Dendritic cell treated with granulocyte-macrophage colony-stimulating factor and Interleukin-4, amounts not matched to agents 40 ng/mL and 50 ng/mL, for 4 days (primary cell): ENCODE results near the gene PEAR1.

Experiments
- H3K27ac Mint-ChIP-seq: one replicate; pipeline ENCODE4 v1.8.0; 2022; ENCODE audit warnings: mild to moderate bottlenecking, mixed read lengths
- H3K27me3 Mint-ChIP-seq: one replicate; pipeline ENCODE4 v1.8.0; 2022; ENCODE audit warnings: mild to moderate bottlenecking, mixed read lengths
- H3K36me3 Mint-ChIP-seq: one replicate; pipeline ENCODE4 v1.8.0; 2022; ENCODE audit warnings: low read depth, mixed read lengths
- H3K4me1 Mint-ChIP-seq: one replicate; pipeline ENCODE4 v1.8.0; 2022; ENCODE audit warnings: low read depth, mixed read lengths
- H3K4me3 Mint-ChIP-seq: one replicate; pipeline ENCODE4 v1.8.0; 2022; ENCODE audit warnings: mild to moderate bottlenecking, moderate library complexity, mixed read lengths
- H3K9me3 Mint-ChIP-seq: one replicate; pipeline ENCODE4 v1.8.0; 2022; ENCODE audit warnings: mixed read lengths
- intact Hi-C: fragments of 100-400 bp; cut with micrococcal nuclease; formaldehyde crosslinking; loops from one replicate; pipeline ENCODE4 v1.15.0; 2022

The PEAR1 gene

GRCh38 chr1:156853761-156854160 is 39.8 kb upstream of the PEAR1 start:
- H3K27ac Mint-ChIP-seq: no peak overlapping the region
- H3K36me3 Mint-ChIP-seq: no peaks in the 10 kb centered on the region
- peaks cover 11% of the 10 kb centered on the region for H3K4me1 Mint-ChIP-seq
- no peaks in the 10 kb centered on the region for H3K9me3 Mint-ChIP-seq
- no peak overlapping the region for H3K4me3 Mint-ChIP-seq
- intact Hi-C loops: no loop called here
- peaks cover 67% of the 10 kb centered on the region for H3K27me3 Mint-ChIP-seq

- Mint-ChIP-seq H3K4me3 (no peak overlapping the region), H3K4me1 (peaks cover 17% of the 10 kb centered on the region), H3K27me3 (peaks cover 65% of the 10 kb centered on the region), H3K9me3 (no peaks in the 10 kb centered on the region), H3K36me3 (no peaks in the 10 kb centered on the region), H3K27ac (no peak overlapping the region)
- intact Hi-C loops: no loop called here
Observed at GRCh38 chr1:156854634-156855033, 38.9 kb upstream of the PEAR1 start.

- intact Hi-C loops: no loop called here
- Mint-ChIP-seq H3K4me1 (peaks cover 28% of the 10 kb centered on the region), H3K27me3 (peaks cover 71% of the 10 kb centered on the region), H3K27ac (no peak overlapping the region), H3K4me3 (no peak overlapping the region), H3K9me3 (no peaks in the 10 kb centered on the region), H3K36me3 (no peaks in the 10 kb centered on the region)
Observed at GRCh38 chr1:156856282-156856785, 37.2 kb upstream of the PEAR1 start.

- peaks cover 78% of the 10 kb centered on the region for H3K27me3 Mint-ChIP-seq
- intact Hi-C loops: no loop called here
- no peaks in the 10 kb centered on the region for H3K36me3 Mint-ChIP-seq
- no peak overlapping the region for H3K27ac Mint-ChIP-seq
- H3K4me1 Mint-ChIP-seq: peaks cover 28% of the 10 kb centered on the region
- no peaks in the 10 kb centered on the region for H3K9me3 Mint-ChIP-seq
- H3K4me3 Mint-ChIP-seq: no peak overlapping the region
Observed at GRCh38 chr1:156857532-156857931, 36.0 kb upstream of the PEAR1 start.

GRCh38 chr1:156858555-156858956 is 35.0 kb upstream of the PEAR1 start:
- peaks cover 28% of the 10 kb centered on the region for H3K4me1 Mint-ChIP-seq
- intact Hi-C loops: loop anchor here (2.0 kb wide), 1 partner anchor 54 kb away; no protein-coding TSS in a partner anchor
- peaks cover 82% of the 10 kb centered on the region for H3K27me3 Mint-ChIP-seq
- H3K27ac Mint-ChIP-seq: no peak overlapping the region
- no peaks in the 10 kb centered on the region for H3K9me3 Mint-ChIP-seq
- no peak overlapping the region for H3K4me3 Mint-ChIP-seq
- H3K36me3 Mint-ChIP-seq: no peaks in the 10 kb centered on the region

GRCh38 chr1:156858959-156859522 is 34.5 kb upstream of the PEAR1 start, which contains the start of gene INSRR:
INSRR (minus strand) TSS chr1:156859117; CDS start chr1:156858621, 496 bp downstream.
- H3K9me3 Mint-ChIP-seq: no peaks in the 10 kb centered on the region
- peaks cover 82% of the 10 kb centered on the region for H3K27me3 Mint-ChIP-seq
- no peak within 1 kb of the TSS for H3K4me3 Mint-ChIP-seq
- intact Hi-C loops: loop anchor here (2.0 kb wide), 1 partner anchor 54 kb away; no protein-coding TSS in a partner anchor
- no peak within 1 kb of the TSS for H3K27ac Mint-ChIP-seq
- no peaks in the 10 kb centered on the region for H3K36me3 Mint-ChIP-seq
- peaks cover 28% of the 10 kb centered on the region for H3K4me1 Mint-ChIP-seq

- peaks cover 82% of the 10 kb centered on the region for H3K27me3 Mint-ChIP-seq
- peaks cover 28% of the 10 kb centered on the region for H3K4me1 Mint-ChIP-seq
- intact Hi-C loops: loop anchor here (2.0 kb wide), 2 partner anchors 55 to 63 kb away; no protein-coding TSS in a partner anchor
- no peaks in the 10 kb centered on the region for H3K9me3 Mint-ChIP-seq
- no peak overlapping the region for H3K4me3 Mint-ChIP-seq
- H3K36me3 Mint-ChIP-seq: no peaks in the 10 kb centered on the region
- H3K27ac Mint-ChIP-seq: no peak overlapping the region
Observed at GRCh38 chr1:156859523-156860112, 33.9 kb upstream of the PEAR1 start.

- peaks cover 28% of the 10 kb centered on the region for H3K4me1 Mint-ChIP-seq
- no peaks in the 10 kb centered on the region for H3K36me3 Mint-ChIP-seq
- peak overlapping the region; percentile 44 for H3K4me3 Mint-ChIP-seq
- H3K9me3 Mint-ChIP-seq: no peaks in the 10 kb centered on the region
- no peak overlapping the region for H3K27ac Mint-ChIP-seq
- H3K27me3 Mint-ChIP-seq: peaks cover 84% of the 10 kb centered on the region
- intact Hi-C loops: loop anchor here (2.0 kb wide), 1 partner anchor 63 kb away; no protein-coding TSS in a partner anchor
Observed at GRCh38 chr1:156860113-156860627, 33.3 kb upstream of the PEAR1 start.

GRCh38 chr1:156860628-156861423 is 32.7 kb upstream of the PEAR1 start, which contains the start of gene NTRK1:
NTRK1 (plus strand) TSS chr1:156860865; CDS start chr1:156860935, 70 bp downstream.
- Mint-ChIP-seq H3K27ac (no peak within 1 kb of the TSS), H3K4me1 (peaks cover 28% of the 10 kb centered on the region), H3K36me3 (no peaks in the 10 kb centered on the region), H3K9me3 (no peaks in the 10 kb centered on the region), H3K4me3 (peak within 1 kb of the TSS; percentile 44), H3K27me3 (peaks cover 89% of the 10 kb centered on the region)
- intact Hi-C loops: loop anchor here (2.0 kb wide), 1 partner anchor 64 kb away; no protein-coding TSS in a partner anchor

GRCh38 chr1:156862584-156862983 is 30.9 kb upstream of the PEAR1 start:
- H3K27me3 Mint-ChIP-seq: peaks cover 82% of the 10 kb centered on the region
- H3K4me1 Mint-ChIP-seq: peaks cover 21% of the 10 kb centered on the region
- no peak overlapping the region for H3K27ac Mint-ChIP-seq
- no peak overlapping the region for H3K4me3 Mint-ChIP-seq
- intact Hi-C loops: no loop called here
- no peaks in the 10 kb centered on the region for H3K9me3 Mint-ChIP-seq
- no peaks in the 10 kb centered on the region for H3K36me3 Mint-ChIP-seq

GRCh38 chr1:156862997-156863599 is 30.4 kb upstream of the PEAR1 start:
- Mint-ChIP-seq H3K4me3 (no peak overlapping the region), H3K27me3 (peaks cover 80% of the 10 kb centered on the region), H3K4me1 (peaks cover 21% of the 10 kb centered on the region), H3K36me3 (no peaks in the 10 kb centered on the region), H3K27ac (no peak overlapping the region), H3K9me3 (no peaks in the 10 kb centered on the region)
- intact Hi-C loops: no loop called here

GRCh38 chr1:156863631-156864030 is 29.9 kb upstream of the PEAR1 start:
- H3K27ac Mint-ChIP-seq: no peak overlapping the region
- no peaks in the 10 kb centered on the region for H3K36me3 Mint-ChIP-seq
- H3K27me3 Mint-ChIP-seq: peaks cover 78% of the 10 kb centered on the region
- peaks cover 18% of the 10 kb centered on the region for H3K4me1 Mint-ChIP-seq
- intact Hi-C loops: no loop called here
- H3K4me3 Mint-ChIP-seq: no peak overlapping the region
- H3K9me3 Mint-ChIP-seq: no peaks in the 10 kb centered on the region

GRCh38 chr1:156864796-156865195 is 28.7 kb upstream of the PEAR1 start:
- Mint-ChIP-seq H3K27ac (no peak overlapping the region), H3K4me1 (peaks cover 9% of the 10 kb centered on the region), H3K4me3 (no peak overlapping the region), H3K36me3 (no peaks in the 10 kb centered on the region), H3K9me3 (no peaks in the 10 kb centered on the region), H3K27me3 (peaks cover 77% of the 10 kb centered on the region)
- intact Hi-C loops: no loop called here
